H9 (cell line): ENCODE measurements around the gene PRPSAP2. TPM values are rescaled to one million over a fixed set of nuclear protein-coding genes. Genes with fewer than 3 reads are reported as not detected.

Experiments
- DNase-seq: peaks from one replicate; pipeline ENCODE4 v3.0.0-alpha.2; 2017
- H2AFZ ChIP-seq: one replicate; pipeline ENCODE4 v1.6.1; 2013; ENCODE audit warnings: mild to moderate bottlenecking, low read length, control low read depth, moderate library complexity
- H2AK5ac ChIP-seq: 2 replicates; pipeline ENCODE4 v1.6.1; 2013; ENCODE audit warnings: low read length, control low read depth, mixed read lengths; ENCODE audit not compliant: insufficient read length
- H2BK120ac ChIP-seq: one replicate; pipeline ENCODE4 v1.6.1; 2013; ENCODE audit warnings: low read depth, mild to moderate bottlenecking, low read length, control low read depth, inconsistent platforms; ENCODE audit not compliant: poor library complexity, severe bottlenecking
- H2BK12ac ChIP-seq: 2 replicates; pipeline ENCODE4 v1.6.1; 2013; ENCODE audit warnings: low read length, control low read depth, mixed read lengths, low read depth; ENCODE audit not compliant: insufficient read length
- H2BK15ac ChIP-seq: 2 replicates; pipeline ENCODE4 v1.6.1; 2013; ENCODE audit warnings: low read depth, low read length, control low read depth
- H2BK20ac ChIP-seq: one replicate; pipeline ENCODE4 v1.6.1; 2013; ENCODE audit warnings: low read depth, mild to moderate bottlenecking, low read length, control low read depth, inconsistent platforms; ENCODE audit not compliant: poor library complexity, severe bottlenecking
- H2BK5ac ChIP-seq: 2 replicates; pipeline ENCODE4 v1.6.1; 2013; ENCODE audit warnings: low read length, control low read depth, mixed read lengths; ENCODE audit not compliant: insufficient read length
- H3K14ac ChIP-seq: 2 replicates; pipeline ENCODE4 v1.6.1; 2013; ENCODE audit warnings: low read length, control low read depth; ENCODE audit not compliant: insufficient read depth
- H3K18ac ChIP-seq: 2 replicates; pipeline ENCODE4 v1.6.1; 2013; ENCODE audit warnings: low read depth, mild to moderate bottlenecking, mixed read lengths, low read length, control low read depth; ENCODE audit not compliant: insufficient read length
- H3K23ac ChIP-seq: 2 replicates; pipeline ENCODE4 v1.6.1; 2013; ENCODE audit warnings: low read length, control low read depth, mixed read lengths, low read depth; ENCODE audit not compliant: insufficient read length
- H3K23me2 ChIP-seq: 2 replicates; pipeline ENCODE4 v1.6.1; 2013; ENCODE audit warnings: low read depth, mild to moderate bottlenecking, mixed read lengths, low read length, control low read depth; ENCODE audit not compliant: insufficient read length, poor library complexity, severe bottlenecking
- H3K27ac ChIP-seq: 2 replicates; pipeline ENCODE4 v1.5.1; 2013; ENCODE audit warnings: low read length, control low read depth, mixed read lengths, low read depth; ENCODE audit not compliant: insufficient read length
- H3K27me3 ChIP-seq: 2 replicates; pipeline ENCODE4 v1.6.1; 2013; ENCODE audit warnings: low read length, control low read depth, inconsistent platforms; ENCODE audit not compliant: insufficient read depth
- H3K4ac ChIP-seq: 2 replicates; pipeline ENCODE4 v1.6.1; 2013; ENCODE audit warnings: low read depth, mild to moderate bottlenecking, control low read depth, inconsistent platforms, low read length, moderate library complexity
- H3K4me1 ChIP-seq: 2 replicates; pipeline ENCODE4 v1.6.1; 2013; ENCODE audit warnings: low read length, control low read depth, inconsistent platforms; ENCODE audit not compliant: insufficient read depth
- H3K4me2 ChIP-seq: 2 replicates; pipeline ENCODE4 v1.6.1; 2013; ENCODE audit warnings: low read length, control low read depth, mixed read lengths; ENCODE audit not compliant: insufficient read length, insufficient read depth
- H3K56ac ChIP-seq: 2 replicates; pipeline ENCODE4 v1.6.1; 2013; ENCODE audit warnings: low read depth, mild to moderate bottlenecking, mixed read lengths, low read length, control low read depth; ENCODE audit not compliant: insufficient read length
- H3K79me1 ChIP-seq: 2 replicates; pipeline ENCODE4 v1.6.1; 2013; ENCODE audit warnings: low read depth, mild to moderate bottlenecking, moderate library complexity, low read length, control low read depth, inconsistent platforms; ENCODE audit not compliant: insufficient read depth, poor library complexity, severe bottlenecking
- H3K79me2 ChIP-seq: 2 replicates; pipeline ENCODE4 v1.6.1; 2013; ENCODE audit warnings: low read length, control low read depth, inconsistent platforms; ENCODE audit not compliant: insufficient read depth
- H3K9ac ChIP-seq: 2 replicates; pipeline ENCODE4 v1.6.1; 2013; ENCODE audit warnings: low read length, control low read depth, mixed read lengths; ENCODE audit not compliant: insufficient read length; ENCODE audit errors: extremely low read depth
- H3K9me3 ChIP-seq: one replicate; pipeline ENCODE4 v1.6.1; 2013; ENCODE audit warnings: low read depth, low read length, inconsistent platforms; ENCODE audit not compliant: control insufficient read depth
- H3T11ph ChIP-seq: one replicate; pipeline ENCODE4 v1.6.1; 2013; ENCODE audit warnings: mild to moderate bottlenecking, low read length, control low read depth, inconsistent platforms
- H4K20me1 ChIP-seq: one replicate; pipeline ENCODE4 v1.6.1; 2013; ENCODE audit not compliant: control insufficient read depth, insufficient read length, insufficient read depth
- H4K5ac ChIP-seq: 2 replicates; pipeline ENCODE4 v1.6.1; 2013; ENCODE audit warnings: low read depth, mild to moderate bottlenecking, mixed read lengths, low read length, control low read depth; ENCODE audit not compliant: insufficient read length
- H4K8ac ChIP-seq: replicated peaks from 2 replicates; pipeline ENCODE4 v1.6.1; 2013; ENCODE audit warnings: low read length, control low read depth, mixed read lengths, low read depth; ENCODE audit not compliant: insufficient read length
- H4K91ac ChIP-seq: 2 replicates; pipeline ENCODE4 v1.6.1; 2013; ENCODE audit warnings: low read depth, mild to moderate bottlenecking, moderate library complexity, mixed read lengths, low read length, control low read depth; ENCODE audit not compliant: insufficient read length
- H3K27ac Mint-ChIP-seq, 3 experiments: 2 replicates in 2 of 3; 3 replicates in 1 of 3; pipeline ENCODE4 v1.8.0; 2020 to 2021; ENCODE audit warnings: mixed read lengths in 3 of 3, mild to moderate bottlenecking in 1 of 3, moderate library complexity in 1 of 3
- H3K27me3 Mint-ChIP-seq: 2 replicates; pipeline ENCODE4 v1.8.0; 2021; ENCODE audit warnings: low read depth, mild to moderate bottlenecking, moderate library complexity, mixed read lengths
- H3K36me3 Mint-ChIP-seq, 3 experiments: 2 replicates in 2 of 3; 3 replicates in 1 of 3; pipeline ENCODE4 v1.8.0; 2020 to 2021; ENCODE audit warnings: low read depth in 3 of 3, mixed read lengths in 3 of 3; ENCODE audit not compliant: insufficient read depth in 1 of 3
- H3K4me1 Mint-ChIP-seq, 2 experiments: 2 replicates each; pipeline ENCODE4 v1.8.0; 2020; ENCODE audit warnings: mixed read lengths in 2 of 2
- H3K4me3 Mint-ChIP-seq, 2 experiments: 2 replicates in 1 of 2; 3 replicates in 1 of 2; pipeline ENCODE4 v1.8.0; 2020 to 2021; ENCODE audit warnings: mild to moderate bottlenecking in 2 of 2, mixed read lengths in 2 of 2, moderate library complexity in 1 of 2
- H3K9me3 Mint-ChIP-seq, 2 experiments: 2 replicates in 1 of 2; 3 replicates in 1 of 2; pipeline ENCODE4 v1.8.0; 2020; ENCODE audit warnings: mild to moderate bottlenecking in 2 of 2, mixed read lengths in 2 of 2, moderate library complexity in 1 of 2
- WGBS: extraction: QIAGEN DNeasy Blood & Tissue Kit; methylation state at CpG from one replicate; pipeline ENCODE4 v1.1.7; 2013; ENCODE audit warnings: missing lambda C conversion rate, low lambda C conversion rate, mixed read lengths; ENCODE audit not compliant: insufficient read length; ENCODE audit errors: extremely low coverage; 5-methylcytosine and 5-hydroxymethylcytosine counted together
- total RNA-seq: library from RNA; stranded (reverse); gene quantifications from 2 replicates; pipeline ENCODE4 v1.2.1, GENCODE V29; 2021
- TF ChIP-seq, protein P1 (sequence below): fragments of 200-600 bp; sonication (generic); conservative IDR thresholded peaks from 3 replicates; pipeline ENCODE4 v1.8.0; 2021; ENCODE audit warnings: antibody characterized with exemption, mild to moderate bottlenecking

PRPSAP2 gene
- total RNA-seq, 1 experiment from 2014 or later: 58.0 TPM

DNA sequence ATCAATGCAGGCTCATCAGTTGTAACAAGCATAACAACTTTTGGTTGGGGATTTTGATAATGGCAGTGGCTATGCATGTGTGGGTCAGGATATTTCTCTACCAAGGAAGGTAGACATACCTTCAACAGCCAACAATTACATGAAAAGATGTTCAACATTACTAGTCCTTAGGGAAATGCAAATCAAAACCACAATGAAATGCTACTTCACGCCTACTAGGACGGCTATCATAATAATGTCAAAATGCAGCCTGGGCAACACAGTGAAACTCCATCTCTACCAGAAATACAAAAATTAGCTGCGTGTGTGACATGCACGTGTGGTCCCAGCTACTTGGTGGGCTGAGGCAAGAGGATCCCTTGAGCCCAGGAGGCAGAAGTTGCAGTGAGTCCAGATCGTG, 86.7 kb downstream of the PRPSAP2 start:
- no peak overlapping the region for H4K5ac ChIP-seq
- no peak overlapping the region for H3K23ac ChIP-seq
- no peaks in the 10 kb centered on the region for H3K79me1 ChIP-seq
- no CpG with 5 or more reads among the region's 5 CpGs for WGBS
- peaks cover 4% of the 10 kb centered on the region in 2 experiments for H3K4me1 Mint-ChIP-seq
- H3K4ac ChIP-seq: no peak overlapping the region
- no peak overlapping the region for H2BK15ac ChIP-seq
- no peak overlapping the region; a peak in 1 of 5 replicates for H3K4me3 Mint-ChIP-seq
- no peak overlapping the region for H2BK20ac ChIP-seq
- no peak overlapping the region for H3K27ac Mint-ChIP-seq
- H3K27me3 Mint-ChIP-seq: peaks cover 1% of the 10 kb centered on the region; the same call in 1 of the 2 replicates
- H3T11ph ChIP-seq: no peak overlapping the region
- no peak overlapping the region for H2AFZ ChIP-seq
- no peak overlapping the region for H3K14ac ChIP-seq
- TF ChIP-seq, protein P1, sequence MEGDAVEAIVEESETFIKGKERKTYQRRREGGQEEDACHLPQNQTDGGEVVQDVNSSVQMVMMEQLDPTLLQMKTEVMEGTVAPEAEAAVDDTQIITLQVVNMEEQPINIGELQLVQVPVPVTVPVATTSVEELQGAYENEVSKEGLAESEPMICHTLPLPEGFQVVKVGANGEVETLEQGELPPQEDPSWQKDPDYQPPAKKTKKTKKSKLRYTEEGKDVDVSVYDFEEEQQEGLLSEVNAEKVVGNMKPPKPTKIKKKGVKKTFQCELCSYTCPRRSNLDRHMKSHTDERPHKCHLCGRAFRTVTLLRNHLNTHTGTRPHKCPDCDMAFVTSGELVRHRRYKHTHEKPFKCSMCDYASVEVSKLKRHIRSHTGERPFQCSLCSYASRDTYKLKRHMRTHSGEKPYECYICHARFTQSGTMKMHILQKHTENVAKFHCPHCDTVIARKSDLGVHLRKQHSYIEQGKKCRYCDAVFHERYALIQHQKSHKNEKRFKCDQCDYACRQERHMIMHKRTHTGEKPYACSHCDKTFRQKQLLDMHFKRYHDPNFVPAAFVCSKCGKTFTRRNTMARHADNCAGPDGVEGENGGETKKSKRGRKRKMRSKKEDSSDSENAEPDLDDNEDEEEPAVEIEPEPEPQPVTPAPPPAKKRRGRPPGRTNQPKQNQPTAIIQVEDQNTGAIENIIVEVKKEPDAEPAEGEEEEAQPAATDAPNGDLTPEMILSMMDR: no peak
- H3K36me3 Mint-ChIP-seq: no peaks in the 10 kb centered on the region; a peak in 1 of 7 replicates
- no peak overlapping the region for H3K4me2 ChIP-seq
- H3K56ac ChIP-seq: no peak overlapping the region
- H2BK5ac ChIP-seq: no peak overlapping the region
- no peaks in the 10 kb centered on the region for H4K20me1 ChIP-seq
- H2AK5ac ChIP-seq: no peak overlapping the region
- H3K9me3 Mint-ChIP-seq: no peaks in the 10 kb centered on the region
- no peaks in the 10 kb centered on the region for H3K79me2 ChIP-seq
- H2BK120ac ChIP-seq: no peak overlapping the region
- H3K18ac ChIP-seq: no peak overlapping the region
- no peaks in the 10 kb centered on the region for H3K4me1 ChIP-seq
- no peak overlapping the region for H3K27ac ChIP-seq
- H3K27me3 ChIP-seq: no peaks in the 10 kb centered on the region
- no peaks in the 10 kb centered on the region for H3K23me2 ChIP-seq
- H3K9ac ChIP-seq: no peak overlapping the region
- H2BK12ac ChIP-seq: no peak overlapping the region
- DNase-seq: no peak
- no peaks in the 10 kb centered on the region for H3K9me3 ChIP-seq
- no peak overlapping the region for H4K91ac ChIP-seq
- H4K8ac ChIP-seq: no peak overlapping the region
